Putamen (tissue), 1 donor: ENCODE results near the gene CNOT10.

Experiments used
- DNase-seq: peaks from one replicate; pipeline ENCODE4 v3.0.0-alpha.2; 2016; ENCODE audit warnings: low spot score

Gene CNOT10

DNA sequence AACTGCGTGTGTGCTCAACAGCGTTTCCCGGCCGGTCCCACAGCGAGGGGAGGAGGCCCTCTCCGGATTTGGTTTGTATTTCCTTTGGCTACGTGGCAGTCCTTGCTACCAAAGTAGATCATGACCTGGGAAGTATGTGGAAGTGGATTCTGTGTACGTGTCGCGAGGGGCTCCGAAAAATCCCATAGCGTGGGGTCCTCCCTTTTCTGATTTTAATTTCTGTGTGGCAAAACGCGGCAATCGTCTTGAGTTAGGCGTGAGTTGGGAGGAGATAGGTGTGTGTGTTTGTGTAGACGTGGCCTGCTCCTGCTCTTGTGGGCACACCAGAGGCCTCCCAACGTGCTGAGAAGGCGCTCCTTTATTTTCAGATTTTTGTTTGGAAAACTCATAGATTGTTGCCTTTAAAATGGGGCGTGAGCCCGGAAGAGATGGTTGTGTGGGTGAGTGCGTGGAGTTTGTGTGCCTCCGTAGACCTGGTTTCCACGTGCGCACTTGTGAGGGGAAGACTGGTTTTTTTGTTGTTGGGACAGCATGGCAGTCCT lies 134.1 kb downstream of the CNOT10 start:
- no peak for DNase-seq

DNA sequence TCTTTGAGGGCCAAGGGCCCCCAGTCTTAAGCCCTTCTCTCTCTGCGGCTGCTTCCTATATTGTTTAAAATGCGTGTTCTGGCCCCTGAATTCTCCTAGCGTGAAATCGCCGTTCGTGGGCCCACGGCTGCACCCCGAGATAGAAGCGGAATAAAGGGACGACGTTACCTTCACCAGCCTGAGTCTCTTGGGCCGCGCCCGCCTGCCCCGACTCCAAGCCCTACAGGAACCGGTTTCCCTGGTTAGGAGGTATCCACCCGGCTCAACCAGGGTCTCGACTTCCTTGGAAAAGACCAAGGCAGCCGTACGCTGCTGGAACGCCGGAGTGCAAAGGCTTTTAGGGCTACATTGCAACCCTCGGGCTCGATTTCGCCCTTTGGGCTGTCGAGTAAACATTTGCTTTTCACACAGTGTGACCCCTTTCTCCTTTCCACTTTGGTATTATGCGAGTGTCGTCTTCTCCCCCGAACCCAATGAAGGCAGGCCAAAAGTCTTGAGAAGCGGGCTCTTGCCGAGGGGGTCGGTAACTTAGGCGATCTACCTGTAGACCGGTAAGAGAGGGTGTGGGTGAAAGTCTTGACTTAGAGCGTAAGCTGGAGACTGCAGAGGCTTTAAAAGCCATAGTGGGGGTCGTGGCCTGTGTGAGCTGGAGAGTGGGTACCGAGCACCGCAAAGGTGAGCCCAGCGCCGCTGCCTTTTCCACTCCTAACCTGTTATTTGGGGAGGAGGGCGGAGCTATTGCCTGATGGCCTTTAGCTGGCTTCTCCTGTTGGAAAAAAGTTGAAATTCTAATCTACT lies 134.8 kb downstream of the CNOT10 start:
- no peak for DNase-seq

DNA sequence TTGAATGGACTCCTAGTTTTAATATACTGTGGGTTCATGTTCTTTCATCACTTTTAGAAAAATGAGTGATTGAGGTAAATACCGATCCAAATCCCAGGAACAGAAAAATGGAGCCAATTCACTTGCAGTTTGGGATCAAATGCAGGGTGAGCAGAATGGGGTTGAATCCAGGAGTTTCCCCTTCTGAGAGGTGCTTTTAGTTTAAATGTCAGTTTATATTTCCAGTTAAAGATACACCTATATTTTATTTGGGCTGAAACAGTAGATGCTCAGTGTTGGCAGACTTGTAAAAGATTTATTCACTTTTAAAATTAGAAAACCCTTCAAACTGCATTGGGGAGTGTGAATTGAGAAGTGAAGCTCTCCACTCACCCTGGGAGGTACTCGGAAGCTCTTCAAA lies 135.4 kb downstream of the CNOT10 start:
- no peak for DNase-seq

DNA sequence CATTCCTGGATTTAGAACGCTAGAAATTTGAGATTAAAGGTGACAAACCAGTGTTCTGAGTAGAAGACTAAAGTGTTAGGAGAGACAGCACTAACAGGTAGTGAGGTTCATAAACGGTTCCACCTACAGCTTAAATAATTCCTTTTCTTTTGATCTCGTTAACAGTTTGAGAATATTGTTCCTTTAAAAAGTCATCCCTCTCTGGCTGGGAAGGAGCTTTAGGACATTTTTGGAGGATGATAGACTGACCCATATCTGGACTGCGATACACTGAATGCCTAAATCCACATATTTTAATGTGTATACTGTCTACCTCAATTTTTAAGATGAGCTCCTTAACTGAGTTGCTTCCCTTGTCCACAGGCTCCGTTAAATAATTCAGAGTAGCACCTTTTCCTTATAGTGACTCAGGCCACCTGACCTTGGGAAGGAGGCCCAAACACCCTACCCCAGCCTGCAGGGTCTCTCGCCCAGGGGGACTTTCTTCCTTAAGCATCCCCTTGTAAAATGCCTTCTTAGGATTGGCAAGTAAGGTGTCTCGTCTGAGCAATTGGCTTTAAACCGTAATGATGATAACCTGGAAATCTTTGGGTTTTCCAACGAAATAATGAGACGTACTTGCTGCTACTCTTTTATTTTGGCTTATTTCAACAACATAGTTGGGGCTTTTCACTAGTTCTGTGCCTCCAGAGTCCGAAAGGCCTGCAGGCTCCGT lies 136.1 kb downstream of the CNOT10 start:
- DNase-seq: no peak

DNA sequence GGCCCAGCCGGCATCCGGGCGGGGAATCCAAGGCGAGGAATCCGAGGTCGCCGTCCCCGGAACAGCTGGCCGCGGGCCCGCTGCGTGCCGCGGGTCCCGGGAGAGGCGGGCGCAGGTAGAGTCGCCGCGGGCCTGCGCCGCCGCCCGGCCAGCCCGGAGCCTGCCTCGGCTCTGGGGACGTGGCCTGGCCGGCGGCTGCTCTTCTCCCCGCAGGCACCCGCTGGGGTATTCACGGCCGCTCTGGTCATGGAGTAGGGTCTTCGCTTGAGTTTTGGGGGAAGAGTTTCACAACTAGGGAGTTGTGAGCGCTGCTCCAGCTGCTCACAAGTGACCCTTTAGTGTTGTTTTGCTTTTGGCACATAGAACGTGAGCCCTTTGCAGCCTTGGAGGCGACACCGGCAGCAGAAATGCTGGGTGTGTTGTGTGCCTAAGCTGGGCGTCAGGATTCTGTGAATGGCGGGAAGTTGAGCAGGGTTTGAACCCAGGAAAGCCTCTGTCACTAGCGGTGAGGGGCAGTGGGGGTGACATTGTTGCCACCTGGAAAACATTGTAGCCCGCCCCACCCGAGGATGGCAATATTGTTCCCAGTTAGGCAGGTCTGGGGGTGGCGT lies 136.8 kb downstream of the CNOT10 start:
- no peak for DNase-seq

DNA sequence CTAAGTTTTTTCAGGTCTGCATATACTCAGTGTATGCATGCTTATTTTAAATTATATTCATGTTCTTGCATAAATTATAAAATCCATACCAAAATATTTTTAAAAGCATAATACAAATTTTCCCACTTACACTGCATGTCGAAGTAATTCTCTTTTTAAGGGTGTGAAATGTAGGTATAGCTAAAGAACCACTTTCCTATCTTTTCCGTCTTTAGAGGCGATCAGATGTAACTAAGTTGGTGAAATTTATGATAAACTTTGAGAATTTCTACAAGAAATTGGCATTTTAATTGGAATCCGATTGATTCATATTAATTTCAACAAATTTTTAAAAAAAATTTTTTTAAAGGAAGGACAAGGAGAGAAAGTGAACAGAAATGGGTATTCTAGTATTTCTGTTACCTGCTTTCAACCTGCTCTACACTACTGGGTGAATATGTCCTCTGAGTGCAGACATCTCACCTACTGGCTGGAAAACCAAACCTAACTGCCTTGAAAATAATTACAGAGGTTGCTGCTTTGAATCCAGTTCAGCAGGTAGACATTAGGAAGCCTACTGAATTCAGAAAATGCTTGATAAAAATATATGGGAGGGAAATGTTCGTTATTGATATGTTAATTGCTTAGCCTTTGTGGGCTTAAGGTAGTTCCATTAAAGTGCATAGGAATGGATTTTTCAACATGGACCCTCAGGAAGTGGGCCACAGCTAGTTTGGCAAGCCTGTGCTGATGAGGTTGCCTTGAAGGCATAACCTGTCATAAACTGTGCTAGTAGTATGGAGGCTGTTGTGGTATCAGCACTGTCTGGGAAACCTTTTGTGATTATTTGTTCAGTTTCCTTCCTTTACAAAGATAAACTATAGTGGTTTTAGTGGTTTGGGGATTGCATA lies 137.9 kb downstream of the CNOT10 start:
- DNase-seq: no peak
